ENCODE results near the gene SHMT2.

The SHMT2 gene

DNA sequence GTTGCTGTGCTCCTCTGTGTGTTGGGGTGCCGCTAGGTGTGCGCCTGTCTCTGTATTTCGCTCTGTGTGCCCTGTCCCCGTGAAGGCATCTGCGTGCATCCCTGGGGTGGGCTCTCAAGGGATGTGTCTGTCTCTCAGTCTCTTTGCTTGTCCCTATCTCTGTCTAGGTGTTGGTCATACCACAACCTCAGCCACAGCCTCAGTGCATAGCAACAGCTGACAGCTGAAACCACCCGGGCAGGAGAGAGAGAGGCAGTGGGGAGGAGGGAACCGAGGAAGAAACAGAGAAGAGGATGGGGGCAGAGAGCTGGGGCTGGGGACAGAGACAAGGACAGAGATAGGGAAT, 13.9 kb upstream of the SHMT2 start:
- FAIRE-seq = no peak

DNA sequence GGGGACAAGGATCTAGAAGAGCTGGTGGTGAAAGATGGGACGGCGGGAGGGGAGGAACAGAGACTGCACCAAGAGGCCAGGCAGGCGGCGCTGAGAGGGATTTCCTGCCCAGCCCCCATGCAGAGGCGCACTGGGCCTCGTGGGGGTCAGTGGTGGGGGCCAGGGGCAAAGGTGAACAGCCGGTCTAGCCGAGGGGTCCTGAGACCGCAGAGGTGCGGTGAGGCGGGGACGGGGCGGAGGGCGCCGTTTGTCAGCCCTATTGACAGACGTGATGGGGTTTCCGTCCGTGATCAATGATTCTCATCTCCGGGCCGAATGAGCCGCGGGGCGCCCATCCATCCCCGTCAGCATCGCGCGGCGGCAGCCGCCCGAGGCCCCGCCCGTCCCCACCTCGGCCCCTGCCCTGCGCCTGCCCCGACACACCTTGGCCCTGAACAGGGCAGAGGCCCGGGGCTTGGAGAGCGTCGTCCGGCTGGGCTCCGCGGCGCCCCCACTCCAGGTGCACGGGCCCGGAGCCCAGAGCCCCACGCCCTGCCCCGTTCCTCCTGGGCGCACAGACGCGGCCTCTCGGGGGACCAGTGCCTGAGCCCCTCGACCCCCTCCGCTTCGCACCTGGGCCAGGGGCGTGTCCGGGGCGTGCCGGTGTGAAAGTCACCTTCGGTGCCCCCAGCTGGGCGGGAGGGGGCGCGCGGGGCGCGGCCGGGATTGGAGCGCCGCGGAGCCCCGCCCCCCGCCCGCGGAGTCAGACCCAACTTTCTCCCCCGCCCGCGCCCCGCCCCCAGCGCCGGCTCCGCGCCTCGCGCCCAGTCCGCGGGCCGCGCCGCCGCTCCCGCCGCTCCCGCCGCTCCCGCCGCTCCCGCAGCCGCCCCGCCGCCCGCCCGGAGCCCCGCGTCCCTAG, 13.2 kb upstream of the SHMT2 start, which contains the start of gene NXPH4:
TSS of gene NXPH4 (plus strand) at position 781 of the 898 bp plus-strand sequence. CDS start 176 bp downstream, outside the sequence.
- FAIRE-seq = no peak

DNA sequence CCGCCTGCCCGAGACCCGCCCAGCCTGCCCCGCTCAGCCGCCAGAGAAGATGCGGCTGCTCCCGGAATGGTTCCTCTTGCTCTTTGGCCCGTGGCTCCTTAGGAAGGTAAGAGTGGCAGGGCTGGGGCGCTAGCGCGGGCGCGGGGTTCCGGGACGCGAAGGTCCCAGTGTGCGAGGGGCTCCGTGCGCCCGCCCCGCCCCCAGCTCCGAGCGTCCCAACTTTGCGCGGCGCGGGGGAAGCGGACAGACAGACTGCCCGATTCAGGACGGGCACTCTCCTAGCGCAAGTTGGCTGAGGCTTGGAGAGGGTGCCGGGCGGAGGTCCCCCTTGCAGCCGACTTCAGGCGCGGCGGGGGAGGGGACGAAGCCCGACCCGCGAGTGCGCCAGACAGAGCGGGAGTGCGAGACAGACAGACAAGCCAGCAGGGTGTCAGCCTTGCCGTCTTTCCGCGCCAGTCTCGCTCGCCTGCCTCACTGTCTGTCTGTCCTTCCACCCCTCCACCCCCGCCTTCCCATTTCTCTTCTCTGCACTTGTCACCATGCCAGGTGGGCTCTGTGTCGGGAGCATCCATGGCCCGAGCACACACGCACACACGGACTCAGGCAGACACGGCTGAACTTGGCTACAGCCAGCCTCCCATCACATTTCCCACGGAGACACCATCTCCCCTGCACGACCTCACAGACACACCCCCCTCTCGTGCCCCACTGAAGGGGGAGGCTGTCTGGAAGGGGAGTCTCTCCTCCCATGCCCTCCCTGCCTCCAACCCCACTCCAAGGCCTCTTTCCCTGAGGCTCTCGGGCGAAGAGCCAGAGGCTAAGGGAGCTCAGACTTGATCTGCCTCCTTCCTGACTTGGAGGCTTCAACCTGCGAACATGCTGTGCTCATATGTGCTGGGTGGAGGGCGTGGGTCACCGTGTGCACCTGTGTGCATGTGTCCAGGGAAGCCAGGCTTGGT, 12.3 kb upstream of the SHMT2 start:
- no peak for FAIRE-seq

DNA sequence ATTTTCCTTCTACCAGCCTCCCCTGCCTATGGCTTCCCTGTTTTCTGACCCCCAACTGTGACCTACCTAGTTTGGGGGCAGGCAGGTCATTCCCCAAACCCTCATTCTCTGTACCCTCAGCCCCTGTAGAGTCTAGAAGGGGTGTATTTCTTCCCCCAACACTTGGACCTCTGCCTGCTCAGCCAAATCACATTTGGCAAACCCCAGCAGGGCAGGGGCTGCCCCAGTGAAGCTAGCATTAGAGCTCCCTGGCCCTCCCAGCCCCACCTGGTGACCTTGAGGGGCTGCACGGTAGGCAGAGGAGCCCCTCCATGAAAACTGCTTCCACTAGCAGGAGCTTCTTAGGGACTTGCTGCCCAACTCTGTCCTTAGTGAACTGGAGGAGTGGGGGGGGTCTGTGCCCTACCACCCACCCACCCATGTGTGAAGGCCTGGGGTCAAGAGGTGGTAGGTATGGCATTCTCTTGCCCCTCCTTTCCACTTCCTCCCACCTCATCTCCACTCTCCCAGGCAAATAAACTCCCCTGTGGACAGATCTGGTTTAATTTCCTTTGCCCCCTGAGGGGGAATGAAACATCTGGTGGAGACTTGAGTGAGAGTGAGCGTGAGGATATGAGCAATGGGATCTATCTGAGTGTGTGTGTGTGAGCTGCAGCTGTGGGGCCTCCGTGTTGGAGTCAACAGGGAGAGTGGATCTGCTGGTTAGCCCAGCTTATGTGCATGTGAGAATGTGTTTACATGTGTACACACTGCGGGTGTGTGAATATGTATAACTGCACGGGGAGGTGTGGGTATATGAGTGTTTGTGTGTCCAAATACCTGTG, 11.3 kb upstream of the SHMT2 start:
- no peak for FAIRE-seq

DNA sequence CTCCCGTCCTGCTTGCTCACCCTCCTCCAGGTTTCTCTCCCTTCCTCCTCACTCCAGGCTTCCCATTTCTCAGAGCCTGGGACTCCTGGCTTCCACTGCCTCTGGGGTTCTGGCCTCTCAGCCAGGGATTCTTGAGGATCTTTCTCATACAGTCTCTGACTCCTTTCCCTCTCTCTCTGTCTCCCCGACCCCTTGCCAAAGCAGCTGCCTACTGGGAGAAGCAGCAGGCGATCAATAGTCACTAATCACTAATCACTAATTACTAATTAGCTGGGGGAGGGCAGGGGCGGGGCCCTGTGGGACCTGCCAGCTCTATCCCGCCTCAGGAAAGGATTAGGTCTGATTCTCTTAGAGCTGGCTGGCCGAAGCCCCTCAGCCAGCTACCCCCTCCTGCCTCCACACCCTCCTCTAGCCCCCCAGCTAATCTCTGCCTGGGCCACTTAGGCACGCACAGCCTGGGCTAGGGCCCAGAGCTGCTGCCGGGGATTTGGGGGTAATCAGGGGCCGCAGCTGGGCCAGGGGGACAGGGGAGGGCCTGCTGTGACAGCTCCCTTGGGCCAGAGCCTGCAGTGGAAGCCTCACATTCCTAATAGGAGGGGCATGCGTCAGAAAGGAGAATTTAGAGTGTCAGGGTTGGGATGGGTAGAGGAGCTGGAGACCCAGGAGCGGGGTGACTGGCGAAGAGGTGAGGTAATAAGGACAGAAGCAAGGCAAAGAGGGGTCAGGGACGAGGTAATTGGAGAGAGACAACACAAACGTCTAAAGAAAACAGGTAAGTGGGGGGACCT, 10.1 kb upstream of the SHMT2 start:
- no peak for FAIRE-seq

DNA sequence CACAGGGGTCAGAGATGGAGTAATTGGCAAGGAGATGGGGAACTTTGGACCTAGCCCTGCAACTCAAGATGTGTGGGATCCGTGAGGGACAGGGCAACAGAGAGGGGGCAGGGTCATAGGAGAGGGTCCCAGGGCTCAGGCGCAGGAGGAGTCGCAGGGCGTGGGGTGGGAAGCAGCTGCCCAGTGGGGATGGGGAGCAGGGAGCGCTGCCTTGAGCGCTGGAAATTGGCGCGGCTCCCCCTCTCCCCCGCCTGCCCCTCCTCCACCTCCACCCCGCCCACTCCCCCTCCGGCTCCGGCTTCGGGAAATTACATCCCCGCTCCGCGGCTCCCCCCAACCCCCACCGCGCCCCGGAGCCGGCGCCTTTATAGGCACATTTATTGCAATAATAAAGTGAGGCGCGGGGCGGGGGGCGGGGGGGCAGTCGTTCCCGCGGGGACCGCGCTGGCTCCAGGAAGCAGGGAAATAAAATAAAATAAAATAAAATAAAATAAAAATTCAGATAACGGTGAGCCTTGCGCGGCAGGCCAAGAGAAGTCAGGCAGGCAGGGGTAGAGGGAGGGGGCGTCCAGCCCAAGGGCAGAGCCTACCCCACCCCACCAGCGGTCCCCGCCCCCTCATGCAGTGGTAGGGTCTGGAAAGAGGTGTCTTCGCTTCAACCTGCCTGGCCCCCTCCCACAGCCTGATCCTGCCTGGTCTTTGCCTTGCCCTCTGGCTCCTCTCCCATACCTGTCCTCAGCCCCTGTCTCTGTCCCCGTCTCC, 9.3 kb upstream of the SHMT2 start:
- no peak for FAIRE-seq

DNA sequence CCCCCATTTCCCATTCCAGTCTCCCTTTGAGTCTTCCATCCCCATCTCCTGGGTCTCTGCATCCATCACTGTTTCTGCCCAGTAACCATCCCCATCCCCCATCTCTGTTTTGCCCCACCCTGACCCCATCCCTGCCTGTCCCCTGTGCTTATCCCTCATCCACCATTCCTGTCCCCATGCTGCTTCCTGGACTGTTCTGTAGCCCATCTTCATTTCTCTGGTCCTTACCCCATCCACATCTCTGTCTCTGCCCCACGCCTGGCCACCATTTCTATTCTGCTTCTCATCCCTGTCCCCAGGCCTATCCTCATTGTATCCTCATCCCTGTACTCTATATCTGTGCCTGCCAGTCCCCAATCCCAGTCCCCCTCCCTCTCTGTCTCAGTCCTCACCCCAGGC, 8.7 kb upstream of the SHMT2 start:
- FAIRE-seq = no peak

DNA sequence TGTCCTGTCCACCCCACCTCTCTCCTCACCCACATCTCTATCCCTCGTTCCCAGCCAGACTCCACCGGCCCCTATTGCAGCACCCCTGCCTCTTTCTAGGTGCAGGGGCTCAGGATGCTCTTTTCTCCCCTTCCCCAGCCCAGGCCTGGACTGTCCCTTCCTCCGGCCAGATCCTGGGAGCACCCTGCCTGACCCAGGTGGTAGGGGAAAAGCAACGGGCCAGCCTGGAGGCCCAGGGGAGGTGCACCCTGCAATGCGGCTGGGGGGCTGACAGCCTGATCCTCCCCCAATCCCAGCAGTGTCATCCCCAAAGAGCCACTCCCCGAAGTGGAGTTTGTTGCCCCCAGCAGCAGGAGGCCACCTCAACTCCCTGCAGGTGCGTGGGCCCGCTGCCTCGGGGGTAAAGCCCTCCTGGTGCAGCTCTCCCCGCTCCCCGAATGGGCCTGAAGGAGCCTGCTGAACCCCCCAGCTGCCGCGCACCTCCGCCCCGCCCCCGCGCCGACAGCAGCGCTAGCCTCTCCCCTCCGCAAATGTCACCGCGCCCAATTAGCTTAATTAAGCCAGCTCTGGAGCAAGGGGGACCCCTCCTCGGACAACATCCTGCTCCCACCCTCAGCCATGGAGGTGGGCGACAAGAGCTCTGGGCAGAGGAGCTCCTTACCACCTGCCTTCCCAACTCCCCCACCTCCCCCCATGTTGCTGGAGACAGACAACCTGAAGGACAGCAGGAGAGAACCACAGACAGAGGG, 8.2 kb upstream of the SHMT2 start:
- FAIRE-seq = no peak

DNA sequence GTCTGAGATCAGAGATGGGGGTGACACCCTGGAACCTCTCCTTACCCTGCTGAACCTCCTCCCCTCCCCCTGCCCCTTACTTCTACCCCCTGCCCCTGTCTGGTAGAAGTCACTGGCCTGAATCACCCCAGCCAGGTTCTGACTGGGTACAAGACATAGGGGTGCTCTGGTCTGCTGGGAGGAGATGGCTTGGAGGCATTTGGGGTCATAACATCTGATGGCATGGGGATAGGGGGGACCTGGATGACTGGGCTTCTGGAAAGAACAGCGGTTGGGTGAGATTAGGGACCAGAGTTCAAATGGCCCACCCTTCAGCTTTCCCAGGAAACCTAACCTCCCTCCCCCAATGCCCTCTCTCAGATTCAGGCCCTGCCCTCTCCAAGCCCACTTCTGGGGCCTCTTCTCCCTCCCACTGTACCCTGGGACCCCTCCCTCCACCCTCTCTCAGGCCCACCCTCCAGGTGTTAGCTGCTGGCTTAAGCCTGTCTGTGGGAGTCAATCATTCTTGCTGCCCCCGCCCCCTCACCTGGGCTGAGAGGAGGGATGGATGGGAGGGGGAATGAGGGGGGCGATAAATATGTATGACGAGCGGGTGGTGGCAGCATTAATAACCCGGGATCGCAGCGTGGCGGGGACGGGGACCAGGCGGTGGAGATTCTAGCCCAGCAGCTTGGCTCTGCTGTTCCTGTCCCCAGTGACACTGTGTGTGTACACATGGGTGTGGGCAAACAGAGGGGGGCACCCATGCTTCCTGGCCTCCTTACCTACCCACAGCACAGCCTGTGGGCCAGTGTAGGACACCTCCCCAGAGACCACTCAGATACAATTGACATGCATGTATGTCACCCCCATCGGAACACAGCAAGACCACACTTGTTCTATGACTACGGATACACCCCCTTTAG, 7.0 kb upstream of the SHMT2 start:
- no peak for FAIRE-seq

DNA sequence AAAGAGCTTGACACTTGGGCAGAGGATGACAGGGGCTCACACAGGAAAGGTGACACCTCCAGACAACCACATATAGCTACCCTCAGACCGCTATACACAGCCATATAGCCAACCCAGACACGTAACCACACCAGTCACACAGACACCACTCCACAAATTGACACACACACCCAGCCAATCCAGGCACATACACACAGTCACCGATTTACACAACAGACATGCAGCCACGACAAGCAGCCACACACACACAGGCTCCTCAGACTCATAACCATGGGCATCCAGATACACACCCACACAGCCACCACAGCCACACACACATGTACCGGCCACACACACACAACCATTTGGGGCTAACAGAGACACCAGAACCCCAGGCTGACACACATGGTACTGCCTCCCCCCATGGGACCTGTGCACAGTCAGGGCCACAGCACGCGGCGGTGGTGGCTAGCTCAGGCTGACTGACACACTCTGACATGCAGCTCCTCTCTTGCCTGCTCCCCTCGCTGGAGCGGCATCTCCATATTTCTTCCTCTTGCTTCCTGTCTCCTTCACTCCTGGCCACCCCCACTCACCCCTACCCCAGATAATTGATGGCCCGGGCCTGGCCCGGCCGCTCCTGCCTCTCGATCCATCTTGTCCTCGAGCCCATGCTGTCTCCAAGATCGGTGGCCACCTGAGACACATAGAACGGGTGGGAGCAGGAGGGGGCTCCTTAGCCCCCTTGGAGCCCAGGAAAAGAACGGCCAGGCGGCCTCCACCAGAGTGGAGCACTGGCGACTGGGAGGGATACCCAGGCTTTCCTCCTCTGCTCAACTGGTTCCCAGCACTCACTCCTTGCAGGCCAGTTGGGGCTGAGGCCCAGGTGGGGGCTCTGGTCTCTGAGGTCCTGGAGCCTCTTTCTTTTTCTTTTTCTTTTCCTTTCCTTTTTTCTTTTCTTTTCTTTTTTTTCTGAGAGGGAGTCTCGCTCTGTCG, 6.0 kb upstream of the SHMT2 start:
- no peak for FAIRE-seq

DNA sequence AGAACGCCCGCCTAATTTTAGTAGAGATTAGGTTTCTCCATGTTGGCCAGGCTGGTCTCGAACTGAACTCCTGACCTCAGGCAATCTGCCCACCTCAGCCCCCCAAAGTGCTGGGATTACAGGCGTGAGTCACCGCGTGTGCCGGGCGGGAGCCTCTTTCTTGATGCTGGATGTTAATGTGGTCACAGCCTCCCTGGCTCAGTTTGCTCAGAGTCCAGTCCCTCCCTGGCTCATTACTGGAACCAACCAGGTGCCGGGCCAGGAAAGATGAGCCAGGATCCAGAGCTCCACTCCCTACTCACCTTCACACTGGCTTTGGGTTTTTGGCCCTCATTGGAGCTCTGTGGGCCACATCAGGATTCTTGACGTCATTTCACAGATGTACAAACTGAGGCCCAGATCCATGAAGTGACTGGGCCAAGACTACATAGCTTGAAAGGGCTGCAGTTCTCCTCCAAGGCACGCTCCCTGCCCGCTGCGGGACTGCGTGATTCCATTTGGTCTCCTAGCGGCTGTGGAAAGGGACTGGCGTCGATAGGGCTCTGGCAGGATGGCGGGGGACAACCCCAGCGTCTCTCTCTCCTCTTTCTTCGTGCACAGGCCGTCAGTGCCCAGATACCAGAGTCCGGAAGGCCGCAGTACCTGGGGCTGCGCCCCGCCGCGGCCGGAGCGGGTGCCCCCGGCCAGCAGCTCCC, 5.1 kb upstream of the SHMT2 start:
- FAIRE-seq = no peak

DNA sequence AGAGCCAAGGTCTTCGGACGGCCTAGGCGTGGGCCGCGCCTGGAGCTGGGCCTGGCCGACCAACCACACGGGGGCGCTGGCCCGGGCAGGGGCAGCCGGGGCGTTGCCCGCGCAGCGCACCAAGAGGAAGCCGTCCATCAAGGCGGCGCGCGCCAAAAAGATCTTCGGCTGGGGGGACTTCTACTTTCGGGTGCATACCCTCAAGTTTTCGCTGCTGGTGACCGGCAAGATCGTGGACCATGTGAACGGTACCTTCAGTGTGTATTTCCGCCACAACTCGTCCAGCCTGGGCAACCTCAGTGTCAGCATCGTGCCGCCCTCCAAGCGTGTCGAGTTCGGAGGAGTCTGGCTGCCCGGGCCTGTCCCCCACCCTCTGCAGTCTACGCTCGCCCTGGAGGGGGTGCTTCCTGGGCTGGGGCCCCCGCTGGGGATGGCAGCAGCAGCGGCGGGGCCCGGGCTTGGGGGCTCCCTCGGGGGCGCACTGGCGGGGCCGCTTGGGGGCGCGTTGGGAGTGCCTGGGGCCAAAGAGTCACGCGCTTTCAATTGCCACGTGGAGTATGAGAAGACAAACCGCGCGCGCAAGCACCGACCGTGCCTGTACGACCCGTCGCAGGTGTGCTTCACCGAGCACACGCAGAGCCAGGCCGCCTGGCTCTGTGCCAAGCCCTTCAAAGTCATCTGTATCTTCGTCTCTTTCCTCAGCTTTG, 4.4 kb upstream of the SHMT2 start:
- no peak for FAIRE-seq

DNA sequence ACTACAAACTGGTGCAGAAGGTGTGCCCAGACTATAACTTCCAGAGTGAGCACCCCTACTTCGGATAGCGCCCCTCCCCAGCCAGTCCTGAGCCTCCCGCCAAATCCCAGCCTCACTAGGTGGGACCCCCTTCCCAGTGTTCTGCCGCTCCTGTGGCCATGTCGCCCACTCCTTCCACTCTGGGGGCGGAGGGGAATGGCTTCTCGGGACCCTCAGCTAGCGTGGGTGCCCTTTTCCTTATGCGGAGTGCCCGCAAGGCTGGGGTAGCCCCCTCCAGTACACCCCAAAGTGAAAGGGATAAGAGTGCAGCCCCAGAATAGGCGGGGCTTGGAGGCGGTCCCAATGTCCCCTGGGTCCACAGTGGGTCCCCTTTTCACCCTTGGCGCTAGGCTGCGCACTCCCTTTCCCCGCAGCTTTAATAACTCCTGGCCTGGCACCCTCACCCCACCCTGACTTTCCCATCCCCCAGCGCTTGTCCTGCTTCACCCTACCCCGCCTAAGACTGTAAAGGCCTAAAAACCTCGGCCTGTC, 3.8 kb upstream of the SHMT2 start:
- FAIRE-seq = no peak

DNA sequence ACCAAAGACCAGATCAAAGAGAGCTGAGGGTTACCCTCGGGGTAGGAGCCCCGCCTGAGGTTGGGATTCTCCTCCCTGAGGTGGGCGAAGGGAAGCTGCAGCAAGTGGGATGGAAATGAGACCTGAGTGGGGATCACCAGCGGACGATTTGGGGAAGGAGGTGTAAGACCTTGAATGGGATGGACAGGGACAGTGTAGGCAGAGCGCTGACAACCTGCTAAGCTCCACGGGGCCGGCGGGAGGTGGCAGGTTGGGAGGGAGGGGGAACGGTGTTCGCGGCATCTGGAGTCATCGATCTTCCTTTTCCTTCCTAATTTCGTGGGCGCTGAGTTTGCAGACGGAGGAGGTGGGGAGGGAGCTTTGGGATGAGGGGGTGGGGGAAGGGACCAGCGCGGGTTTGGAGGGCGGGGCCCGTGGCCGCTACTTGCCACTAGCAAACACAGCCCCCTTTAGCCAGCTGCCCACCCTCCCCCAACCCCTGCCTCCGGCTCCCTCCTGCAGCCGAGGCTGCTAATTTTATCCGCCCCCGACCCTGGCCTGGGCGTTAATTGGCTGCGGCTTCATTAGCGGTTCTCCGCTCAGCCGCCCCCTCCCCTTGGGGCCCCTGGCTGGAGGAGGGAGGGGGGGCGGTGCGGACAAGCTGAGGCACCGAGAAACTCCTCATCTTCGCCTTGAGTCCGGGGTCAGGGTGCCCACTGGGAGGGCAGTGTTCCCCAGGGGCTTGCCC, 2.8 kb upstream of the SHMT2 start:
- no peak for FAIRE-seq

DNA sequence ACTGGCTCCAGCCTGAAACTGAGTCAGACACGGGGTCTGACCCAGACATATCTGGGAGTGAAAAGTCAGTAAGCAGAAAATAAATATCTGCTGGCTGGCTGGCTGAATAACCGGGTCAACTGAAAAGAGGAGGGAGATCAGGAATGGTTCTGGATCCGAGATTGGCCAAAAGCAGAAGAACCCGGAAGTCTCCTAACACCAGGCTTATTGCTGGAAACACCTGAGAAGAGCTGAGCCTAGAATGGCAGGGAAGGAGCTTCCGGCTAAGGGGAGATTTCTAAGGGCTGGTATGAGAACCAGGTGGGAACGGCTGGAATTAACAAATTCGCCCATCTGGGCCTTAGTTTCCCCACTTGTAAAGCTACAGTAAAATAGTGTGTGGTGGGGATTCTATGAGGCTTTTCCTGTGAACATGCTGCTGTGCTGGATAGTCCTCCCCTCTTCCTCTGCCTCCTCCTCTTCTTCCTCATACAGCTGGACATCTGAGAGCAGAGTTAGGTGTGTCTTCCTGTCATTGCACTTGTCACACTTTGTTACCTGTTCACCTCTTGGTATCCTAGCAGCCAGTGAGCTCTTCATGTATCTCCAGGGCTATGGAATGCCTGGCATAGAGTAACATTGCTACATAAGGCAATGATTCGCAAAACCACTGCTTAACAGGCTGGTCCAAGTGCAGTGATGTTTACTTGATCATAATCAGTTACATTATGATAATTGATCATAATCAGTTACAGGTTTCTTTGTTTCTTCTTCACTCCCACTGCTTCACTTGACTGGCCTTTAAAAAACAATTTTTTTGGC, 2.0 kb upstream of the SHMT2 start:
- FAIRE-seq = no peak

All from endometrium (tissue), 2 donors.